NCI-H2081 (cell line): ENCODE data around the gene CADM2.

ENCODE experiments used
- DNase-seq, 2 experiments: peaks; one replicate each; lab custom pipeline; 2025; lab: John Stamatoyannopoulos, UW

The CADM2 gene

GRCh38 chr3:85571835-85572234, 613.0 kb downstream of the CADM2 start:
- no peak for DNase-seq

- no peak for DNase-seq
Observed at GRCh38 chr3:85572426-85572825, 613.6 kb downstream of the CADM2 start.

- DNase-seq = no peak
Observed at GRCh38 chr3:85572978-85573377, 614.2 kb downstream of the CADM2 start.

DNA sequence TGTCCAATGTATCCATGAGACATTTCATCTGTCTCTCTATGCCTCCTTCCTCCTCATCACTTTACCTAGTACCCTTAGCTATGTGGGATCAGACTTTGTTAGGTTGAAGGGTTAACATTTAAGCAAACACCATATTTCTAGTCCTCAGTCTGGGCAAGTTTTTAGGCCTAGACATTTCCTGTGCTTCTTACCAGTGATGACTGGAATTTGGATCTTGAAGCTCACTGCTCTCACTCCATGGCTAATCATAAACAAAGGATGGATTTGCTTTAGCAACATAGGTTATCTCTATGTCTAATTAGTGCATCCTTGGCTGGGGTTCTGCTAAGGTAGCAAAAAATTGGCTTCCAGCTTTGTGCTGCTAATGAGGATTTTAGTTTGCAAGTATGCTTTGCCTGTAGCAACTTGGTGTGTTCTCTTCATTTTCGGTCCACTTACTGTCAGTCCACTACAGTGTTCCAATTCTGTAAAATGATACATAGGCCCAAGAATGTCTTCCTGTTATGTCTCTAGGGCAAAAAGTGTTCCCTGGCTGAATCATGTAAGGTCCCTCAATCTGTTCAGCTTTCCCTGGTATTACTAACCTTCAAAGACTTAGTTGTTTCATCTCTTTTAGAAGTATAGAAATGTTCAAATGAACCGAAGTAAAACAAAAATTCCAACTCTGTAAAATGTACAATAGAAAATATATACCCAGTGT, 615.4 kb downstream of the CADM2 start:
- DNase-seq = no peak

GRCh38 chr3:85576091-85576690, 617.4 kb downstream of the CADM2 start:
- peak; percentile 65 to 66 for DNase-seq

DNA sequence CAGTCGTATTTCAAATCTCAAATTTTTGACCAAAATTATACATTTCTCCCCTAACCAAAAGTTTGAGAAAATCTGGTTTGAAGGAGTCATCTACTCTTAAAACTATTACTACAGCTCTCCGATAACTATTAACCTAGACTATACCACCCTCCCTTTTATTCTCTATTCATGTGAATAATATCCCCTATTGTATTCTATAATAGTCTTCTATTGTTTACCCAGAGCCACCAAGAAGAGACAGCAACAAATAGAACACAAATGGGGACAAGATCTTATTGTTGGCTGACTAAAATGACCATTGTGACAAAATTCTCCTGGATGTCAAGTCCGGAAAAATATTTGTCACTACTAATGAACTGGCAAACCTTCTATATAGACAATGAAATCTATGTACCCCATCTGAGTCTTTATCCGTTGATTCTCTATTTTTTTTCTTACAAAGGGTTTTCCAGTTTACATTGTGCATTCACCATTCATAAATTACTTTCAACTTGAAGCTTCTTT, 618.0 kb downstream of the CADM2 start:
- no peak for DNase-seq

- DNase-seq = no peak
Observed at GRCh38 chr3:85584779-85585356, 626.1 kb downstream of the CADM2 start.

- DNase-seq = no peak
Observed at GRCh38 chr3:85586018-85586417, 627.2 kb downstream of the CADM2 start.

- DNase-seq = no peak
Observed at GRCh38 chr3:85589145-85589544, 630.4 kb downstream of the CADM2 start.

DNA sequence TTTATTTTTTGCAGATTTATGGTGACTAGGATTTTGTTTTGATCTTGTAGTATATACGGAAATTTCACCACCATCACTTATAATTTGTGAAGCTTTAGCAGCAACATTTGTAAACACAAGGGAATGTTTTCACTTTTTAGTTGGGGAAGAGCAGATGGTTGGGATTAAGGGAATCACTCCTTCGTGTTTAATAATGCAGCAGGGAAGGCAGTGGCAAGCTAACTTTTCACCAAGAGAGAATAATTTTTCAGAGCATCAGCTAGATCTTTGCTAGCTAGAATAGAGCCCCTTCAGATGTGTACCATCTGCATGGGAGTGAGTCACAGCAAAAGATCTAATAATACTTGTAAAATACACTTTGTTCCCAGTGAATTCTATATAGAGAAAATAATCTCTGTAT, 632.7 kb downstream of the CADM2 start:
- DNase-seq = no peak

- DNase-seq = no peak
Observed at GRCh38 chr3:85592256-85592655, 633.5 kb downstream of the CADM2 start.

DNA sequence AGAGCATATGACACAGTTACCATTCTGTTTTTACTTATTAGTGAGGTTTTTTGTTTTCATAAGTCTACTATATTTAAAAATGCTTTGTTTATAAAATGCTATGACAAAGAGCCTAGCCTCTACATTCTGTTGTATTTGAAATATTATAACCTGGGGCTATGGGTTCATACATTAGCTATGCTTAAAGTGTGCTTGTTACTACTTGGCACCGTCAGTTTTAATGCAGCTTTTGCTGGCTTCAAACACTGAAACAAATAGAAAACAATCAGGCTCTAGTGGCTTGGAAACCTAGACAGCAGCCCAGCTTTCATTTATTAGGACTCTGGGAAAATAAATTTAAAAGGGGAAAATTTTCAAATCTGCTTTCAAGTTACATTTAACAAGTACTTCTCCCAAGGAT, 635.9 kb downstream of the CADM2 start:
- no peak for DNase-seq

GRCh38 chr3:85603378-85603777, 644.6 kb downstream of the CADM2 start:
- peak in 1 of 2 experiments; percentile 26 for DNase-seq

- no peak for DNase-seq
Observed at GRCh38 chr3:85604641-85605040, 645.9 kb downstream of the CADM2 start.

DNA sequence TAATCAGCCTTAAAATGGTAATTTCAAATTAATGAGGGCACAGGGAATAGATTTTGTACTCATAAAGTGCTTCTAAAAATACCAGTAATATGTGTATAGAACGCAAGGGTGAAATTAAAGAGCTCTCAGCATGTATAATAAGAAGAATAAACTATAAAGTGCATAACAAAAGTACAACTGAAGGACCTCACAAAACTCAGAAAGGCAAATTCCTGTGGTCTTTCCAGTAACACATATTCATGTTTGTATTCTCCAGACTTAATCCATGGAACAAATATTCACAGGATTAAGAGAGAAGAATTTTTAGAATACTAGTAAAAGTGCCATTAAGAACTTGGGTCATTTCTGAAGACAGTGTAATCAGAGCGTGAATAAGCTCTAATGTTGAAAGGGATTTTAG, 646.3 kb downstream of the CADM2 start:
- DNase-seq = no peak

GRCh38 chr3:85626662-85627061, 667.9 kb downstream of the CADM2 start:
- DNase-seq = no peak

DNA sequence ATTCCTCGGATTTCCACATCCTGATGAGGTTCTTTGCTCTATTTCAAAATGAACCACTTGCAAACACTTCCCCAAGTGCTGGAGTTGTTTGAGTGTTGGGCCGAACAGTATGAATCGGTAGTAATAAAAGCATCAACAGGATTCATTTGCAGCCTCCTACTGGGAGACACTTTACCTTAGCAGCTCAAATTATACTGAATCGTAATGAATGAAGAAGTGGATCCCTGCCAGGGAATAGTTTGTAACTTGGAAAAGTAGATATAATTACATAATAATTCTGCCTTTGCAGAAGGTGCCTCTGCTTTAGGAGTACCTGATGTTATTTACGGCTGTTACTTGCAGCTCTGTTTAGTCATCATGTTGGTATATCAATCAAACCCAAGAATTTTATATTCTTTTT, 669.1 kb downstream of the CADM2 start:
- peak in 1 of 2 experiments; percentile 23 for DNase-seq

DNA sequence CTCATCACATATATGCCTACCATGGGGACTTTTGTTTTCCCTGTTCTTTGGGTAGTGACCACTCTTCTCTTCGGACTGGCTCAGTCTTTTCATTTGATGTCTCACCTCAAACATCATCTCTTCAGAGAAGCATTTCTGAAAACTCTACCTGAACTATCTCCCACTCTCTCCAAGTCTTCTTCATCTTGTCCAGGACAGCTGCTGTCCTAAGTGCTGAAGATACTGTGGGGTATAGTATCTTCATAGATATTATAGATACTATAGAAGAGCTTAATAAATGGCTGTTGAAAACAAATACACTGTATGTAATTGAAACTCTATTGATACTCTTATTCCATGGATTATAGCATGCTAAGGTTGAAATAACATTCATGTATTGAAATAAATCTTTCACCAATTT, 672.3 kb downstream of the CADM2 start:
- DNase-seq = no peak

DNA sequence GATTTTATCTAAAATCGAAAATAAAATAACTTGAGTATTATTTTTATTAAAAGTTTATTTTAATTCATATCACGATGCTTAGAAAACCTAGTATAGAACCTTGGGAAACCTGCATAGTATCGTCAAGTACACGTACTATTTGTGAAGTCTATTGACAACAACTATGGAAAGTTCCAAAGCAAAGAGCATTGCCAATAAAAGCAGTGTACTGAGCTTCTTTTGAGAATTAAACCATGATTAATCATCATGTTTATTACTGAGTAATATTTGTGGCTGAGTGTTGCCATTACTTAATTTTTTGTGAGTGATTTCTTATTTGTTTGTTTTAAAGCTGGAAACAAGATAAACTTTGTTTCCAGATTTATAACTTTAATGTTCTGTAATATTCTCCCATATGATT, 674.1 kb downstream of the CADM2 start:
- no peak for DNase-seq

DNA sequence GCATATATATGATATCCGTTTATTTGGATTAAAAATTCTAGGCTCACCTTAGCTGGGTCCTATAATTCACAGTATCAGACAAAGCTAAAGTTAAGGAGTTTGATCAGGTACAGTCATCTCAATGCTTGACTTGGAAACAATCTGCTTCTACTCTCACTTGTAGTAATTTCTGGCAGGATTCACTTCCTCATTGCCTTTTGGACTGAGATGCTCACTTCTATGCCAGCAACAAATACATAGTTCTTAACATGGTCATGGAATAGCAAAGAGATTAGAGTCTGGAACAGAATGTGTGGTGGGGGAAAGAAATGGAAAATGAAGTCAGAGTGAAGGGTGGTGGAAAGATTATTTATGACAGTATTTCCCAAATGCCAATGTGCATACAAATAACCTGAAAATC, 693.6 kb downstream of the CADM2 start:
- no peak for DNase-seq

- no peak for DNase-seq
Observed at GRCh38 chr3:85660451-85660850, 701.7 kb downstream of the CADM2 start.

DNA sequence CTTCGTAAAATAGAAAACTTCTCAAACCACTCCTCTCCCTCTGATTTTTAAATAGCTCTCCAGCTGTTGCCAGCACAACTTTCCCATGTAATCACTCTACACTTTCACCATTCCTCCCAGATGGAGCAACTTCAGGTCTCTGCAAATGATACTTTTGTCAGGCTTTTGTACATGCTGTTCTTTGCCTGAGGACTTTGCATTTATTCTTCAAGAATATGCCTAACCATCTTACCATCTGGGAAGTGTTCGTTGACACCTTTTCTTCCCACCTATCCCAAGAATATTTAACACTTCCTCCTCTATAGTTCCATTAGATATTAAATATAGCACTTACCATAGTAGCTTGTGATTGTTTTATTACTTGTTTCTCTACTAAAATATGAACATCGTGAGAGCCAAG, 703.7 kb downstream of the CADM2 start:
- DNase-seq = no peak

GRCh38 chr3:85667744-85668143, 709.0 kb downstream of the CADM2 start:
- DNase-seq = no peak
